OCI-LY7 (cell line): ENCODE results near the gene BICC1.

Experiments
- CTCF ChIP-seq: fragments of 200-600 bp; sonication (generic); conservative IDR thresholded peaks from 2 replicates; pipeline ENCODE4 v1.5.1; 2014; ENCODE audit warnings: mild to moderate bottlenecking, antibody characterized with exemption, low read length, moderate library complexity, mixed read lengths
- EZH2phosphoT487 ChIP-seq: fragments of 200-600 bp; sonication (generic); IDR thresholded peaks from 2 replicates; pipeline ENCODE4 v1.6.1; 2018; ENCODE audit warnings: low read depth, borderline replicate concordance, mild to moderate bottlenecking, mixed run types, antibody characterized with exemption, low read length, moderate library complexity, mixed read lengths

DNA sequence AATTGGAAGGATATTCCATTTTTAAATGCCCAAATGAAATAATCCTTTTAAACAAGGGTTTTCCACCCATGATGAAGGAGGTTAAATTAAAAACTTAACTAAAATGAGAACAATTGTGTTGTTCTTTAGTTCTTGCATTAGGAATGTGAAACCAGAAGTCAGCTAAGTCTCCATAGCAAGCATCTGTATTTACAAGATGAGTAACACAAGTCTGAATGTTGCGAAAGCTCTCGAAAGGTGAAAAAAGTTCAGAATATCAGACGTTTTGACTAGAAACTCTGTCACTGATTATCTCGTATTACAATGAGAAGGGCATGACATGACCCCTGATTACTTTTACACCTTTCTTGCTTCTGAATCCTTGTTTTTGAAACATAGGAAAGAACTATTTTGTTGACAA is 149.6 kb downstream of the BICC1 start:
- TF ChIP-seq CTCF: no peak
- TF ChIP-seq EZH2phosphoT487: no peak
